Prostate gland (tissue), 2 donors: ENCODE results near the gene HDLBP. TPM values are rescaled to one million over a fixed set of nuclear protein-coding genes. Genes with fewer than 3 reads are reported as not detected.
A peak's percentile ranks its signal among the peaks of the same experiment; 100 is the strongest.

Experiments
- DNase-seq: peaks from one replicate; pipeline ENCODE4 v3.0.0-alpha.2; 2019; ENCODE audit warnings: low spot score
- H3K27ac ChIP-seq, 2 donors: fragments of 200-600 bp; sonication (generic); 2 replicates each; pipeline ENCODE4 v1.5.1; 2017 to 2019
- H3K27me3 ChIP-seq: fragments of 200-600 bp; sonication (generic); replicated peaks from 2 replicates; pipeline ENCODE4 v1.5.1; 2019; ENCODE audit not compliant: insufficient read depth
- H3K36me3 ChIP-seq, 2 donors: fragments of 200-600 bp; sonication (generic); 1 replicate in 1 of 2; 2 replicates in 1 of 2; pipeline versions ENCODE4 v1.5.1 to v1.8.1; 2017 to 2019
- H3K4me1 ChIP-seq: fragments of 200-600 bp; sonication (generic); replicated peaks from 2 replicates; pipeline ENCODE4 v1.5.1; 2019
- H3K4me3 ChIP-seq, 2 donors: fragments of 200-600 bp; sonication (generic); 2 replicates each; pipeline ENCODE4 v1.5.1; 2017 to 2019
- H3K9me3 ChIP-seq: fragments of 200-600 bp; sonication (generic); 2 replicates; pipeline ENCODE4 v1.5.1; 2017
- POLR2A ChIP-seq: fragments of 450-650 bp; IDR thresholded peaks from one replicate; pipeline ENCODE4 v1.6.1; 2016; ENCODE audit warnings: antibody characterized with exemption, mild to moderate bottlenecking
- POLR2AphosphoS5 ChIP-seq: sonication (generic); formaldehyde crosslinking; IDR thresholded peaks from one replicate; pipeline ENCODE4 v1.6.1; 2017; ENCODE audit warnings: antibody characterized with exemption
- WGBS: methylation state at CpG from one replicate; pipeline ENCODE4 v1.1.5; 2018; 5-methylcytosine and 5-hydroxymethylcytosine counted together
- intact Hi-C: fragments of 100-400 bp; cut with DNase I; formaldehyde crosslinking; loops from one replicate; pipeline ENCODE4 v1.14.2; 2022
- total RNA-seq, 2 donors: library from RNA; depleted of rRNA; stranded (reverse); fragments of >200 nt; gene quantifications; one replicate each; pipeline ENCODE4 v1.1.0, GENCODE V29; 2016
- TF ChIP-seq, protein P1 (sequence below), 4 experiments: fragments of 200-600 bp in 2 of 4; fragments of 450-650 bp in 2 of 4; sonication (generic) in 2 of 4; IDR thresholded peaks; 1 replicate in 3 of 4; 2 replicates in 1 of 4; pipeline ENCODE4 v1.5.1; 2016 to 2019; ENCODE audit warnings: antibody characterized with exemption in 4 of 4, mild to moderate bottlenecking in 2 of 4, moderate library complexity in 2 of 4

Gene HDLBP
- total RNA-seq, 2 donors from 2014 or later = 529 to 612 TPM

DNA sequence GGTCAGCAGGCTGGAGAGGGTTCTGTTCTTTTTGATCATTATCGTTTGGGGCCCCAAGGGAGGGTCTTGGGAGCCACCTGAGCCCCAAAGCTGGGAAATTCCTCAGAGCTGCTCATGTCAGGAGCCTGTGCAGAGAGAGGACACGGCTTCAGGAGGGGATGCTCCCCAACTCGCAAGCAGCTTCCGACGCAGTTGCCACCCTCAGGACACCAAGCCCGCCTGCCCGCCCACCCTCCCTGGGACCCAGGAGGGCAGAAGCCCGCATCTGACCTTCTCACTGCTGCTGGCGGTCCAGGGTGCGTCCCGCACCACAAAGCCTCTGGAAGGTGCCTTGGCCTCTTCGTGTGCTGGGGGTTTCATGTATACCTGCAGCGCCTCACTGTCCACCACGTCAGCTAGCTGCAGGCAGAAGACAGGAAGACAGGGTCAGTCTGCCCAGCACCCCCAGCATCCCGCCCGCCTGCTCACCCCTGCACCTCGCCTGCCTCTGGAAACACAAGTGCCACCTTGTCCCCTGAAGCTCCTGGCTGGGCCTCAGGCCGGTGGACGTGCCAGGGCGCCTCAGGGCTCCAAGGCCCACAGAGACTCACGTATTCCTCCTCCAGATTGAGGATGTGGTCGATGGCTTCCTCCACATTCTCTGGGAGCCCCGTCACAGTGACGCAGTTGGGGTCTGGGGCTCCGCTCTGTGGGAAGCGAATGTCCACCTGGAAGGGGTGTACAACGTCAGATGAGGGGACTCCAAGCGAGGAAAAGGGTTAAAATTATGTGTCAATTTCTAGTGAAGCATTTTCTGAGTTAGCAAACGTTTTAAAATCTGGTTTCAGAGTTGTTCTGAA, 85.7 kb downstream of the HDLBP start:
- WGBS = 87% methylated on average over 23 of the region's 29 CpGs
- Histone ChIP-seq H3K27me3 (no peaks in the 10 kb centered on the region), H3K4me3 (no peak overlapping the region), H3K27ac (no peak overlapping the region), H3K36me3 (peaks cover 27 to 56% of the 10 kb centered on the region in 2 donors), H3K4me1 (no peaks in the 10 kb centered on the region), H3K9me3 (no peaks in the 10 kb centered on the region)
- DNase-seq = no peak
- intact Hi-C loops = no loop called here
- no peak for TF ChIP-seq POLR2A
- TF ChIP-seq, protein P1, sequence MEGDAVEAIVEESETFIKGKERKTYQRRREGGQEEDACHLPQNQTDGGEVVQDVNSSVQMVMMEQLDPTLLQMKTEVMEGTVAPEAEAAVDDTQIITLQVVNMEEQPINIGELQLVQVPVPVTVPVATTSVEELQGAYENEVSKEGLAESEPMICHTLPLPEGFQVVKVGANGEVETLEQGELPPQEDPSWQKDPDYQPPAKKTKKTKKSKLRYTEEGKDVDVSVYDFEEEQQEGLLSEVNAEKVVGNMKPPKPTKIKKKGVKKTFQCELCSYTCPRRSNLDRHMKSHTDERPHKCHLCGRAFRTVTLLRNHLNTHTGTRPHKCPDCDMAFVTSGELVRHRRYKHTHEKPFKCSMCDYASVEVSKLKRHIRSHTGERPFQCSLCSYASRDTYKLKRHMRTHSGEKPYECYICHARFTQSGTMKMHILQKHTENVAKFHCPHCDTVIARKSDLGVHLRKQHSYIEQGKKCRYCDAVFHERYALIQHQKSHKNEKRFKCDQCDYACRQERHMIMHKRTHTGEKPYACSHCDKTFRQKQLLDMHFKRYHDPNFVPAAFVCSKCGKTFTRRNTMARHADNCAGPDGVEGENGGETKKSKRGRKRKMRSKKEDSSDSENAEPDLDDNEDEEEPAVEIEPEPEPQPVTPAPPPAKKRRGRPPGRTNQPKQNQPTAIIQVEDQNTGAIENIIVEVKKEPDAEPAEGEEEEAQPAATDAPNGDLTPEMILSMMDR (IDR thresholded peaks at IDR 0.05) = no peak
- no peak for TF ChIP-seq POLR2AphosphoS5

DNA sequence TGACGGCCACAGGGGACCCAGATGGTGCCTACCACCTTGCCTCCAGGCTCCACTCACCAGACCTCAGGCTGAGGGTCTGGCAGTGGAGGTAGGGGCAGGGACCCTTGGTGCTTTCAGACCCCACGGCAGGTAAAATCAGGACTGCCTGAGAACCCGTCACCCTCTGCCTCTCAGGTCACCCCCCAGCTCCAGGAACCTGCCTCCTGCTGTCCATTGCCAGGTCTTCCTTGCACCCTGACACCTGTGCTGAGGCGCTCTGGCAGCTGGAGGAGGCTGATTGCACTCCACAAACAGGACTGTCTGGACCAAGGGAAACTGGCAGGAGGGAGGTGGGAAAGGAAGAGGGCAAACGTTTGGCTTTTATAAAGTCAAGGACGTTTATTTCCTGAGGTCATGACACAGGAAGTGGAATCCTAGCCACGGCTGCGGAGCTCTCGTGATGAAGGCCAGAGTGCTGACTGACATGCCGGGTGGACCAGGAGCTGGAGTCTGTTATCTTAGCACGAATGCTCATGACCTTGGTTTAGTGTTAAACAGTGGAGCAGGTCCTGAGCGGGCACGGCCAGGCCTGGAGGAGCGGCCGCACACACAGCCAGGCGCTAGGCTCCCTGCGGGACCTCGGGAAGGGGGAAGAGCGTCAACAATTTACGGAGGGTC, 86.5 kb downstream of the HDLBP start:
- Histone ChIP-seq H3K27me3 (no peaks in the 10 kb centered on the region), H3K9me3 (no peaks in the 10 kb centered on the region), H3K36me3 (peaks cover 19 to 48% of the 10 kb centered on the region in 2 donors), H3K4me1 (no peaks in the 10 kb centered on the region), H3K27ac (no peak overlapping the region), H3K4me3 (no peak overlapping the region)
- 79% methylated on average over 20 of the region's 20 CpGs for WGBS
- TF ChIP-seq POLR2A (no peak), POLR2AphosphoS5 (no peak)
- TF ChIP-seq, protein P1 (IDR thresholded peaks at IDR 0.05) = no peak
- DNase-seq = no peak
- intact Hi-C loops = no loop called here

- intact Hi-C loops = no loop called here
- Histone ChIP-seq H3K36me3 (peaks cover 16 to 41% of the 10 kb centered on the region in 2 donors), H3K9me3 (no peaks in the 10 kb centered on the region), H3K4me3 (no peak overlapping the region), H3K27me3 (no peaks in the 10 kb centered on the region), H3K27ac (no peak overlapping the region), H3K4me1 (no peaks in the 10 kb centered on the region)
- no peak for TF ChIP-seq POLR2A
- peak; percentile 3 for TF ChIP-seq POLR2AphosphoS5
- DNase-seq = no peak
- WGBS = 93% methylated on average over 24 of the region's 26 CpGs
These were observed 87.2 kb downstream of the HDLBP start for GRCh38 chr2:241228081-241228859.

GRCh38 chr2:241227594-241227993, 87.9 kb downstream of the HDLBP start:
- H3K27me3 ChIP-seq = no peaks in the 10 kb centered on the region
- no peaks in the 10 kb centered on the region for H3K4me1 ChIP-seq
- TF ChIP-seq, protein P1 (IDR thresholded peaks at IDR 0.05) = no peak
- no peak for TF ChIP-seq POLR2AphosphoS5
- H3K9me3 ChIP-seq = no peaks in the 10 kb centered on the region
- H3K36me3 ChIP-seq = peaks cover 16 to 34% of the 10 kb centered on the region in 2 donors
- intact Hi-C loops = no loop called here
- no peak for DNase-seq
- no peak overlapping the region for H3K4me3 ChIP-seq
- H3K27ac ChIP-seq = no peak overlapping the region
- WGBS = 82% methylated on average over 8 of the region's 8 CpGs
